ENCODE data around the gene TIAM2. TPM values are rescaled to one million over a fixed set of nuclear protein-coding genes. Genes with fewer than 3 reads are reported as not detected.

The TIAM2 gene
- total and polyA plus RNA-seq, 12 donors = 4.0 to 24.7 (median 8.8) TPM

DNA sequence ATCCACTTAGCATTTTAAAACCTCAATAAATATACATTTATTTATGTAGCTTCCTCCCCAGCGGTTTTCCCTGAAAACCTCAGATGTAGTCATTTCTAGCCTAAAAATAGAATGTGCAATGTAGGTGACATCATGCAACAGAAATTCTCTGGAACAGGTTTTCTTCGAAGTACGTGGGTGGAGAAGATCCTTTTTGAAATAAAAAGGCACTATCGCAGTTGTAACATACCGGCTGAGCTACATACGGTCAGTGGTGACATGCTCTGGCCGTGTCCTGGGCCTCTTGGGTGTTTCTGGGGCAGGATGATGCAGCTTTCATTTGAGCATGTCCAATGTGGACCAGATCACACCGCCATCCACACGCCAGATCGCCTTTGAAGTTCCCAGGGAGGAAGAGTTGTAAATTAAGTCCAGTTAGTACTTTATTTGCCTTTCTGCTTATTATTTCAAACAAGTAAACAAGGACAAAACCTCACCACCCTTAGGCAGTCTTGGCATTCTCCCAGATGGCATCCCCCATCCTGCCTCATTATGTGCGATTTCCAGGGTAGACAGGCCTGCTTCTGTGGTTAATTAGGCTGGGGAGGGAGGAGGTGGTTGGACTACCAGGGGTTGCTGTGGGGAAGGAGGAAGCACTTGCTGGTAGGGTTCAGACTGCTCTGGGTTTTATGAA, 159.2 kb downstream of the TIAM2 start:
- no peak overlapping the region for H3K4me3 ChIP-seq
- no peak overlapping the region for H3K27ac ChIP-seq
- 67 to 75% (median 73%) methylated on average over 11 of the region's 11 CpGs for WGBS, 4 donors
- H3K9me3 ChIP-seq (replicated peaks in 1 of 3) = no peaks in the 10 kb centered on the region
- intact Hi-C loops (cut with DNase I) = no loop called here
- H3K4me1 ChIP-seq (replicated peaks in 1 of 2) = peaks cover 0 to 6% of the 10 kb centered on the region in 2 donors
- no peaks in the 10 kb centered on the region for H3K36me3 ChIP-seq (replicated peaks in 1 of 2)
- no peaks in the 10 kb centered on the region for H3K27me3 ChIP-seq
- no peak for TF ChIP-seq POLR2A (IDR thresholded peaks at IDR 0.05)
- no peak for TF ChIP-seq CTCF (IDR thresholded peaks at IDR 0.05)
- DNase-seq = no peak

DNA sequence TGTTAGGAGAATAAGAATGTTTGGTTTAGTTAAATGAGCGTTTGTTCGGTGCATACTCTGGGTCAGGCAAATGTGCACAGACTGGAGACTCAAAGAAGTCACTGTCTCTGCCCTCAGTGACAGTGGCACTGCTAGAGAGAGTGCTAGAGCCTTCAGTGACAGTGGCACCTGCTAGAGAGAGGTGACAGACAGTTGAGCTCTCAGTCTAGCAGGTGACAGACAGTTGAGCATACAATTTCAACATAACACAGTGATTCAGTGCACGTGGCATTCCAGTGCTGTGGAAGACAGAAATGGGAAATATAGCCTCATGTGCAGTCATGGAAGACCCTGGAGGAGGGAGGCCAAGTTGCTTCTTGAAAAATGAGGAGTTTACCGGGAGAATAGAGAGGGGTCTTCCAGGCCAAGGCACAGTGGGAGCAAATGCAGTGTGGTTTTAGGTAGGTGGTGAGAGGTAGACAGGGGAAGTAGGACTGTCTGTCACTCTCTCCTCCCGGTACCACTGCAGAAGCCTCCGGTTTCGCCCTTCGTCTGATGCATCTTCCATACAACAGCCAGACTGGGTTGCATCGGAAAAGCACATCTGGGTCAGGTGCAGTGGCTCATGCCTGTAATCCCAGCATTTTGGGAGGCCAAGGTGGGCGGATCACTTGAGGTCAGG, 160.8 kb downstream of the TIAM2 start:
- Histone ChIP-seq H3K4me1 (replicated peaks in 1 of 2) (peaks cover 0 to 6% of the 10 kb centered on the region in 2 donors), H3K9me3 (replicated peaks in 1 of 3) (no peaks in the 10 kb centered on the region), H3K27me3 (no peaks in the 10 kb centered on the region), H3K4me3 (no peak overlapping the region), H3K27ac (no peak overlapping the region), H3K36me3 (replicated peaks in 1 of 2) (no peaks in the 10 kb centered on the region)
- no peak for TF ChIP-seq POLR2A (IDR thresholded peaks at IDR 0.05)
- TF ChIP-seq CTCF (IDR thresholded peaks at IDR 0.05) = no peak
- no peak for DNase-seq
- 91 to 99% (median 96%) methylated on average over 7 to 10 of the region's 10 CpGs for WGBS, 4 donors
- intact Hi-C loops (cut with DNase I) = no loop called here

- no peak for DNase-seq
- intact Hi-C loops (cut with DNase I) = no loop called here
Measured at GRCh38 chr6:155157101-155157500, 162.0 kb downstream of the TIAM2 start.

More at GRCh38 chr6:155157101-155157500, 162.0 kb downstream of the TIAM2 start:
- H3K27ac ChIP-seq = no peak overlapping the region
- H3K4me1 ChIP-seq (replicated peaks in 1 of 2) = peaks cover 0 to 6% of the 10 kb centered on the region in 2 donors
- TF ChIP-seq CTCF (IDR thresholded peaks at IDR 0.05) (no peak), POLR2A (IDR thresholded peaks at IDR 0.05) (no peak)
- H3K36me3 ChIP-seq (replicated peaks in 1 of 2) = no peaks in the 10 kb centered on the region
- H3K27me3 ChIP-seq = no peaks in the 10 kb centered on the region
- 77 to 87% (median 82%) methylated on average over 6 of the region's 6 CpGs for WGBS, 4 donors
- H3K9me3 ChIP-seq (replicated peaks in 1 of 3) = no peaks in the 10 kb centered on the region
- no peak overlapping the region for H3K4me3 ChIP-seq

All from adrenal gland (tissue), 12 donors.